Body of pancreas (tissue), 4 donors: ENCODE results near the gene ALKBH2.

Experiments
- CTCF ChIP-seq, 7 experiments: fragments of 450-650 bp in 4 of 7; fragments of 200-600 bp in 3 of 7; sonication (generic) in 3 of 7; IDR thresholded peaks; one replicate each; pipeline ENCODE4 v1.5.1; 2016 to 2019; ENCODE audit warnings: antibody characterized with exemption in 7 of 7
- POLR2A ChIP-seq, 3 donors: fragments of 450-650 bp; IDR thresholded peaks; one replicate each; pipeline ENCODE4 v1.6.1; 2016; ENCODE audit warnings: antibody characterized with exemption in 3 of 3, mild to moderate bottlenecking in 2 of 3

- no peak for TF ChIP-seq CTCF (IDR thresholded peaks at IDR 0.05)
- no peak for TF ChIP-seq POLR2A (IDR thresholded peaks at IDR 0.05)
Measured at GRCh38 chr12:109044241-109044640, 49.0 kb downstream of the ALKBH2 start.
